GM19238 (cell line): ENCODE results near the gene MEST.
A peak's percentile ranks its signal among the peaks of the same experiment; 100 is the strongest.
"Not testable (repeated sequence)": the region's sequence is repeated elsewhere in the genome, so short reads cannot be mapped to it uniquely, and the experiment has no call there.

Source experiments
- DNase-seq: peaks from one replicate; pipeline ENCODE4 v3.0.0; 2011; ENCODE audit warnings: low spot score; ENCODE audit not compliant: insufficient read length

MEST gene, protein sequence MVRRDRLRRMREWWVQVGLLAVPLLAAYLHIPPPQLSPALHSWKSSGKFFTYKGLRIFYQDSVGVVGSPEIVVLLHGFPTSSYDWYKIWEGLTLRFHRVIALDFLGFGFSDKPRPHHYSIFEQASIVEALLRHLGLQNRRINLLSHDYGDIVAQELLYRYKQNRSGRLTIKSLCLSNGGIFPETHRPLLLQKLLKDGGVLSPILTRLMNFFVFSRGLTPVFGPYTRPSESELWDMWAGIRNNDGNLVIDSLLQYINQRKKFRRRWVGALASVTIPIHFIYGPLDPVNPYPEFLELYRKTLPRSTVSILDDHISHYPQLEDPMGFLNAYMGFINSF

DNA sequence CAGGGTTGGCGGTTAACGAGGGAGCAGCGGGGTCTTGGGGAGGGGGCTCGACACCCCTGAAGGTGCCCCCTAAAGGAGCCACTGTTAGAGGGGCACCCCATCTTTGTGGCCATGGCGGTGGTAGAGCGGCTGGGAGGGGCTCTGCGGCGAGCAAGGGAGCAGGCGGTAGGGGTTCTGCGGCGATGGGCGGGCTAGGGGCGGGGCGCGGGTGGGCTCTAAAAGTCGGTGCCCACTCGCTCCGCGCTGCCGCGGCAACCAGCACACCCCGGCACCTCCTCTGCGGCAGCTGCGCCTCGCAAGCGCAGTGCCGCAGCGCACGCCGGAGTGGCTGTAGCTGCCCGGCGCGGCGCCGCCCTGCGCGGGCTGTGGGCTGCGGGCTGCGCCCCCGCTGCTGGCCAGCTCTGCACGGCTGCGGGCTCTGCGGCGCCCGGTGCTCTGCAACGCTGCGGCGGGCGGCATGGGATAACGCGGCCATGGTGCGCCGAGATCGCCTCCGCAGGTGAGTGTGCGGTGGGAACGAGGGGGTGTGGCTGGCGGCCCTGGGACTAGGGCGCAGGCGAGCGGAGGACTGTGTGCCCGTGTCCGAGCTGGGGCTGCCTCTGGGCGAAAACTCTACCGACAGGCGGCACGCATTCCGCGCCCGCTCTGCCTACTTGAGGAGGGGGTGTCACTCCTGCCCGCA lies at the start of gene MEST:
MEST (plus strand) TSS at position 245 of the 682 bp plus-strand sequence; CDS start at position 474, 229 bp downstream.
- peak; percentile 12 for DNase-seq

DNA sequence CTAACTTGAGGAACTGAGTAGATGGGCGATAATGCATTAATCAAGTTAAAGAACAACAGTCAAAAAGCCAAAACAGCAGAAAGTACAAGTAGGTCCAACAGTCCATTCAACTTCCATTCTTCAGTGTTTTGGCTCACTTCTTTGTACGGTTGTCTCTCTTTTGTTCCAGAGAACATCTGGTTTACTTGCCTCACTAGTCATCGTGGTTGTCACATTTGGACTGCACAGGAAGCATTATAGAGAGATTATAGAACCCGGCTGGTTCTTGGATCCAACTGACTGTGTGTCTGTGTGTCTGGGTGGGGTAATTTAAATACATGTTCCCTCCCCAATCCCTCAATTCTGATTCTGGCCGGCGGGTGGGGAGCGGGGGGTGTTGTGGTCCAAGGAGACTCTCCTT lies 49.3 kb upstream of the MEST start:
- no peak for DNase-seq

DNA sequence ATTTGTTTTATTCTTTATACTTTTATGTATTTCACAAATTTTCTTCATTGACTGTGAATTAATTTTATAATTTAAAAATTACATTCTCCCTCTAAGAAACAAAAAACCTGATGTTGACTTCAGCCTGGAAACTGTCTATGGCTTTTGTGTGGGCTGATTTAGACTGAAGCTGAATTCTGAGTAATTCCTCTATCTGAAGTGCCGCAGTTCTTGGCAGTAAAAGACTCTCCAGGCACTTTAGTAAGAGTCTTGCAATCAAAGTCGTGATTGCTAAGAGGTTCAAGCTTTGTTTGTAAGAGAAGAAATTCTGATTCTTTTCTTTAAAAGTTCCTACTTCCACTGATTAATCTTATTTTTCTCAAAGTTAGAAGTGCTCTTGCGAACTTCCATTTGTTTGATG lies 47.7 kb upstream of the MEST start:
- DNase-seq = no peak

DNA sequence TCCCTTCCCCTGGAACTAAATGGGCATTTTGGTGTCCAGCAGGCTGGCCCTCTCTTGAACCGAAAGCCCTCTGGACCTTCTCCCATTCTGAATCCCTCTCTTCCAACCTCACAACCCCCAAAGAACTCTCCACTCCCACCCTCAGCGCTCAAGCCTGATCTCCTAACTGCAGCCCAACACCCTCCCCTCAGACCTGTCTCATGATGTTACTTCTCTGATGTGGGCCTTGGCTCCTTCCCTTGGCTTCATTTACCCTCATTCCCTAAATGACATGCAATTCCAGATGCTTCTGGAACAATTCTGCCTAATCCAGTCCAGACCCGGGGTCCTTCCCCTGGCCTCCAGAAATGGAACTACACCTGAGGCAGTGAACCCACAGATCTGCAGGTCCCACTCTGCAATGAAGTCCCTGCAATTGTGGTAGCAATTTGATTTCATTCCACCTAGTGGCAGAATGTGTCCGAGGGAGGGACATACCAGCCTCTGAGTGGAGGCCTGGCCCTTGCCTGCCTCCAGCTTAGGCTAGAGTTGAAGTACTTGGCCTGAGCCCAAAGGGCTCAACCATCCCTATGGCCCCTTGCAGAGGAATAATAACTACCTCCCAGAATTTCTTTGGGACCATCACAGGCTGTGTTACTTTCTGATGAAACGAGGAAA lies 47.0 kb upstream of the MEST start:
- DNase-seq = no peak

DNA sequence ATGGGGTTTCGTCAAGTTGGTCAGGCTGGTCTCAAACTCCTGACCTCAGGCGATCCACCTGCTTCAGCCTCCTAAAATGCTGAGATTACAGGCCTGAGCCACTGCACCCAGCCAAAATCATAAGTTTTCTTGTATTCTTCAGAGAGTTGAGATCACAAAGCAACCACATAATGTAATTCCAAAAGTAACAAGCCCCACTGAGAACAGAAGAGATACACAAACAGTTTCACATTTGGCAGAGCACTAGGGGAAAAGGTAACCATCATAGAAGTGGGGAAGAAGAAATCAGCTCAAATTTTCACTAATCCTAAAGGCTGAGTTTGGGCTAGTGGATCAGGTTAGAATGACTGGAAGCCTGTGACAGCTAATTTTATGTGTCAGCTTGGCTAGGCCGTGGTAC lies 45.6 kb upstream of the MEST start:
- DNase-seq = no peak

DNA sequence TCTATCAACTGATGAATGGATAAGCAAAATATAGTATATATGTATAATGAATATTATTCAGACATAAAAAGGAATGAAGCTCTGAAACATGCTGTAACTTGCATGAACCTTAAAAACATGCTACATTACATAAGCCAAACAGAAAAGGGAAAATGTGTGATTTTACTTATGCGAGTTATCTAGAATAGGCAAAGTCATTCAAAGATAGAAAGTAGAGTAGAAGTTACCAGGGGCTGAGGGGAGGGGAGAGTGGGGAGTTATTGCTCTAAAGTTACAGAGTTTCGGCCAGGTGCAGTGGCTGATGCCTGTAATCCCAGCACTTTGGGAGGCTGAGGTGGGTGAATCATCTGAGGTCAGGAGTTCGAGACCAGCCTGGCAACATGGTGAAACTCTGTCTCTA lies 40.5 kb upstream of the MEST start:
- not testable (repeated sequence) for DNase-seq

DNA sequence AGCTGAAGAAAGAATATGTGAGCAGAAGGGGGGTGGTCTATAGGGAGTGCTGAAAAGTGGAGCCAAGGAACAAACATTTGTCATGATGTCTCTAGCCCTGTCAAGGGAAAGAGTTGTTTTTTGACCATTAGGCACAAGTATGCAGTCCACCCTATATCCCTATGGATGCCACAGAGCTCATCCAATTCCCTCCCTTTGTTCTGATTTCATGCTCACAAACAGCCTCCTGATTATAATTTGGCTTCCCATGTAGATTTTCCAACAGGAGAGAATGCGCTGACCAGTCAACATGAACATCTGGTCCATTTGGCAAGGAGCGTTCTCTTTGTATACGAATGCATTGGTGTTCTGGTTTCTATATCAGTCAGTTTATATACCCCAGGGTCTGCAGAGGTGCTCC lies 38.9 kb upstream of the MEST start:
- no peak for DNase-seq

DNA sequence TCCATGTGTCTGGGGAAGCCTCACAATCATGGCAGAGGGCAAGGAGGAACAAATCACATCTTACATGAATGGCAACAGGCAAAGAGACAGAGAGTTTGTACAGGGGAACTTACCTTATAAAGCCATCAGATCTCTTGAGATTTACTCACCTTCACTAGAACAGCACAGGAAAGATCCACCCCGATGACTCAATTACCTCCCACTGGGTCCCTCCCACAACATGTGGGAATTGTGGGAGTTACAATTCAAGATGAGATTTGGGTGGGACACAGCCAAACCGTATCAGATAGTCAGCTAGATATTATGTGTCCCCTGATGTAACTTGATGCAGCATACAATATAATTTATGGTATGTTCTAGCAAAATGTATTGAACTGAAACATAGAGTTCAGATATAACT lies 36.9 kb upstream of the MEST start:
- no peak for DNase-seq

DNA sequence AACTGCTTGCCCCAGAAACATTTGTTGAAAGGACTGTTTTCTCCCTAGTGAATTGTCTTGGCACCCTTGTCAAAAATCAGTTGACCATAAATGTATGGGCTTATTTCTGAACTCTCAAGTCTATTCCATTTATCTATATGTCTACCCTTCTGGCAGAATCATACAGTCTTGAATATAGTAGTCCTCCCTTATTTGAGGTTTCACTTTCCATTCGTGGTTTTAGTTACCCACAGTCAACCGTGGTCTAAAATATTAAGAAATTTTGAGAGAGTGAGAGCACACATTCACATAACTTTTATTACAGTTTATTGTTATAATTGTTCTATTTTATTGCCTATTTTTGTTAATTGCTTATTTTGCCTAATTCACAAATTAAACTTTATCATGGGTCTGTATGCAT lies 33.6 kb upstream of the MEST start:
- DNase-seq = no peak

DNA sequence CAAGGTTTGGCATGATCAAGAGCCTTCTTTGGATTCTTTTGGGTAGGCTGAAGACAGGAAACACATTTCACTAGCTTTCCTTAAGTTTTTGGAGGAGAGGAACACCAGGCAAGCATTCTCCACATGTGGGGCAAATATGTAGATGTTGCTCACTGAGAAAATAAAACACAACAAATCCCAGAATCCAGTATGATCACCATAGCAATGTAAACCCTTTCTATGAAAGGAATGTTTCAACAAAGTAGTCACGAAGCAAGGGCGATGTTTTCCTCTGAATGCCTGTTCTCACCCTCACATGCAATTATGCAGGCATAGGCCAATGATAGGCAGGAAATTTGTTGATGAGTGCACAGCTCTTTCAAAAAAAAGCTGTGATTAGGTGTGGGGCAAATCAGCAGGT lies 30.6 kb upstream of the MEST start:
- DNase-seq = no peak

DNA sequence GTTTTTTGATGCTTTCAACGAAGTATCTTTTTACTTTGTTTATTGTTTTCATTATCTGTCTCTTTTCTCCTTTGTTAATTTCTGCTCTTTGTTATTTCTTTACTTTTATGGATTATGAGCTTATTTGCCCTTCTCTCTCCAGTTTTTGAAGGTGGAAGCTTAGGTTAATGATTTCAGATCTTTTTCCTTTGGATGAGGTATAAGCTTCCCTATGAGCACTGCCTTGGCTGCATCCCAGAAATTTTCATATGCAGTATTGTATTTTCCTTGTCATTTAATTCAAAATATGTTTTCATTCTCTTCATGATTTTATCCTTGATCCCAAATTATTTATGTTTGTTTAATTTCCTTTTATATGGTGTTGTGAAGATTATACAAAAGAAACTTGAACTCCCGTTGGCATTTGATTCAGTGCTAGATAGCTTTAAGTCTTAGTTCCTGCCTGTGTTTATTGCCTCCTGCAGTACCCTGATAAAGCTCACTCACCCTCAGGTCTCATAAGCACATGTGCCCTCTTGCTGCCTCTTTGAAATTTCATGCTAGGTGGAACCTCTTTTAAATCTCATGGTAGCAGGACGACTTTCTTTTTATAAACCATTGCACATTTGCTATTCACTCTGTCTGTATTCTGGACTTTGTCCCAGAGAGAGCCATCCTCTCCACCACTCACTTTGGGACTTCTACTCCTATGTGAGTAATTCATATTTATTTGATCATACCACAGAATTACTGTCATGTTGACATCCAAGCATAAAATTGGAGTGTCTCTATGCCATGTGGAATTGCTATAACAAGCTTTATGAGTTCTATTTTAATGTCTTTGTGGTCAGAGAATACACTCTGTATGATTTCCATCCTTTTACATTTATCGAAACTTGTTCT lies 28.1 kb upstream of the MEST start:
- DNase-seq = no peak

DNA sequence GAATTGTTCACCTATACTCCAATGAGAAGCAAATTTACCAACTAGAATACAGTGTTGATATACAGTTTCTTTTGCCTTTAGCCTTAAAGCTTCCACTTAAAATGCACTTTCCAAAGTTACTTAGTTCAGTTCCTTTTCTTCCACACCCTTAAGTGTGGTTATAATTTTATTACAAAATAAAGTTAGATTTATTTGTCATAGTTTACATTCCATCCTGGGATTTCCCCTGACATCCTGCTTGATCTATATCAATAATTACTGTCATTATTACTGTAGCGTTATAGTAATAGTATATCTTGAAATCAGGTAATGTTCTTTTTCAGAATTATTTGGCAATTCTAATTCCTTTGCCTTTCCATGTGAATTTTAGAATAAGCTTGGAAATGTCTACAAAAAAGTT lies 23.3 kb upstream of the MEST start:
- DNase-seq = no peak

DNA sequence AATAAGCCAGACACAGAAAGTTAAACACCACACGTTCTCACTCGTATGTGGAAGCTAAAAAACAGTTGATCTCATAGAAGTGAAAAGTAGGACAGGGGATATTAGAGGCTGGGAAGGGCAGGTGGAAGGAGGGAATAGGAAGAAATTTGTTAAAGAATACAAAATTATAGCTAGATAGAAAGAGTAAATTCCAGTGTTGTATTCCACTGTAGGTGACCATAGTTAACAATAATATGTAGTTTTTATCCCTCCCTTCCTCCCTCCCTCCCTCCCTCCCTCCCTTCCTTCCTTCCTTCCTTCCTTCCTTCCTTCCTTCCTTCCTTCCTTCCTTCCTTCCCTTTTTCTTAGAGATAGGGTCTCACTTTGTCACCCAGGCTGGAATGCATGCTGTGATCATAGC lies 19.9 kb upstream of the MEST start:
- DNase-seq = no peak

DNA sequence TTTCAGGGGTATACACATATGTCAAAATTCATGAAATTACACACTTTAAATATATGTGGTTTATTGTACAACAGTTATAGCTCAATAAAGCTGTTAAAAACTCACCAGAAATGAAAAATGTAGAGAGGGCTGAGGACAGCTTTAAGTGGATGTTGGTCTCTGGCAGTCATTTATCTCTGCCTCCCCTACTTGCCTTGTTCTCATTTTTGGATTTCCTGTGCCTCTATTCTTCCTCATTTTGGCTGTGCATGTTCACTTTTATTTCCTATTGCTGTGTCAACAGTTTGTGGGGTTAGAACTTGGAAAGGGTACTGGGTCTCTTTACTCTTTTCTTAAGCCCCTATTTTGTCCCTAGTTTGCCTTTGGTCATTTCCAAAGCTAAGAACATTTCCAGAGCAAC lies 18.6 kb upstream of the MEST start:
- no peak for DNase-seq

DNA sequence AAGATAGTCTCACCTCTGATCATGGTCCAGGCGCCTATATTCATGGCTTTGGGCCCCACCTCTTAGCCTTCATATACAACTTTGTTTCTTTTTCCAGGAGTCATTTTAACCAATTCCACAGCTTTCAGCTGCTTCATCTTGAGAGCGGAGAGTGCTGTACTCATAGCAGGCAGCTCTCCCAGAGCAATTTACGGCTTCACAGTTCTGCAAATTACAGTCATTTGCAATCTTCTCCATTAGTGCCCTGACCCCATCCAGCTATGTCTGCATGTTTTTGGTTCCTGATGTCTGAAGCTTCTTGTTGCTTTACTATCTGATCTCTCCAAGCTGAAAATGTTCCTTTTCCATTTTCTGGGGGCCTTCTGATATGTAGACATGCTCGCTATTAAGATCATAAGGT lies 18.0 kb upstream of the MEST start:
- no peak for DNase-seq

DNA sequence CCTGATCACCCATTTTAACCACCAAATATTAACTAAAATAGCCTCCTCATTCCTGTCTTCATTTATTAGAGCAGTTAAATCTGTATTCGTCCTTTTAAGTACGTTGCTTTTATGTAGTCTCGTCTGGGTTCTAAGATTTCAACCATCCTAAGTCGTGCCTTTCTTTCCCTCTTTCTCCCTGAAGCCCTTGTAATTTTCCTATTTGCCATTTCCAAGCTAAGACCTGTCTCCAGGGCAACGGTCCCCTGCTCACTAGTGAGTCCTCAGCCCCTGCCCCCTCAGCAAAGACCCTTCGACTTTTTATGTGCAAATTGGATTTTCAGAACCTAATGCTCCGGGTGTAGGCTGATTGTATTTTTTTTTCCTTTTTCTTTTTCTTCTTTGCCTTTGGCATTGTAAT lies 16.1 kb upstream of the MEST start:
- no peak for DNase-seq

DNA sequence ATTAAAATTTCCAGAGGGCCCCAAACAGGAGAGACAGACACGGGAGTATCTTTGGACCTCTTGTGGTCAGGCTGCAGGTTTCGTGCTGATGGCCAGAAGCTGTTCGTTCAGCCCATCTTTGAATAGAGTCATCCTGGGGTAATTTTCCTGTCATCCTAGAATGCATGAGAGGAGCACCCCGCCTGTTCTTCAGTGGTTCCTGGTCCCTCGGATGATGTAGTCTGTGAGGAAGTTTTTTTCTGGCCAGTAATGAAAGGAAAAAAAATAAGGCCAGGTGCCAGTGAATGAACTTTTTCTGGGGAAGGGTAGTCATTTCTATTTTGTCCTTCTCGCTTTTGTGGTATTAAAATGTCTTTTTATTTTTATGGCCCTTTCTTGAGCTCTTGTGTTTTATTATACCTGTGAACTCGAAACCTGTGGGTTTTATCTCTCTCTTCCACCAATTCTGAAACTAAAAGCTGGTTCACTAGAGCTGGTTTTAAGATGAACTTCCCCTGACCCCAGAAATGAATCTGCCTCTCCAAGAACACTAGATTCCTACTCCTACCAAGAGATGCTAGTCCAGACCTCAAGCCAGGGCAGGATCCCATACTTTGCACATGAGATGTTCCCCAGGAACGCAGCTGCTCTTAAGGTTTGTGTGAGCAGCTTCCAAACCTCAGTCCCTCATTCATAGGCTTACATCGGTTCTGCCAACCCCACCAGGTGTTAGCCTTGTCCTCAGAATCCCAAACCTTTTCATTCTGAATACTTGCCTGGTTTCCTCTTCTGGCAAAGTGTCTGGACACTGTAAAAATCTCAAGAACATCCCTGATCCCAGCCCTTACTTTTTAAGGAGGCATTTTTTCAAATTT lies 15.4 kb upstream of the MEST start:
- DNase-seq = peak; percentile 40

DNA sequence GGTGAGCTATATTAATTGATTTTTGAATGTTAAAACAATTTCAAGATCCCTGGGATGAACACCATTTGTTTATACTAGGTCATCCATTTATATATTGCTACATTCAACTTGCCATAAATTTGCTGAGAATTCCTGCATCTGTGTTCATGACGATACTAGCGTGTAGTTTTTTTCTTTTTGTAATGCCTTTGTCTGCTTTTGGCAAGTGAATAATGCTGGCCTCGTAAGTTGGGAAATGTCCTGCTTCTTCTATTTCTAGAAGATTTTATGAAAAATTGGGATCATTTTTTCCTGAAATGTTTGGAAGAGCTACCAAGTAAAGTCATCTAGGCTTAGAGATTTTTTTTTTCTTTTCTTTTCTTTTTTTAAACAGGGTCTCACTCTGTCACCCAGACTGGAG lies 12.9 kb upstream of the MEST start:
- no peak for DNase-seq

DNA sequence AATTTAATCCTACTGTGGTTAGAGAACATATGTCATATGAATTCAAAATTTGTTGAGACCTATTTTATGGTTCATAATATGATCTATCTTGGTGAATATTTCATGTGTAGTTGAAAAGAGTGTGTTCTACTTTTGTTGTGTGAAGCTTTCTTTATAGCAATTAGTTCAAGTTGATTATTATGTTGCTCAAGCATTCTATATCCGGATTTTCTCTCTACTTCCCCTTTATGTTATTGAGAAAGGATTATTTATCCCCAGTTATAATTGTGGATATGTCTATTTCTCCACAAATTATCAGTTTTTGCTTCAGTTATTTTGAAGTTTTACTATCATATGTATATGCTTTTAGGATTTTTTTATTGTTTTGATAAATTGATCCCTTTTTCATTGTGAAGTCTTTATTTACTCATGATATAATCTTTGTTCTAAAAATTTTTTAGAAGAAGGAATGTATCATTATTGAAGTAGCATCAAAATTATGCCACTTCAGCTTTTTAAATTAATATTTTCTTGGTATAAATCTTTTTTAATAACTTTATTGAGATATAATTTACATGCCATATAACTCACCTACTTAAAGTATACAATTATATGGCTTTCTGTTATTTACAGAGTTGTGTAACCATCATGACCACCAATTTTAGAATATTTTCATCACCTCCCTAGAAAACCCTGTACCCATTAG lies 12.0 kb upstream of the MEST start:
- no peak for DNase-seq

DNA sequence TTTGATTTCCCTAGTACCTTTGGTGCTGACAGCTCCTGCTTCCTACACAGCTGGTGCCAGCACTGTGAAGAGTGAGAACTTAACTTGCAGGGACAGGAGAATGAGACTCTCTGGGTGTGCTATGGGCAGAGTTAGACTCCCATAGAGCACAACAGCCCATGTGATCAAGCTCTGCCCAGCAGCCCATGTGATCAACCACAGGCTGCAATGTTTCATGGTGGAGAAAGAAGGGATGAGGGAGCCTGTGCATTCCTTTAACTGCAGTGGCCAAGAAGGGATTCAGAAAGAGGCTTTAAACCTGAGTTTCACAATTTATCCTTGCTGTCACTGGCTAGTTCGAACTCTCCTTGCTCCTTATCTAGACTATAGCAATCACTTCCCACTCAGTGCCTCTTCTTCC lies 10.0 kb upstream of the MEST start:
- DNase-seq = no peak
